ENCODE results near the gene DRD3. TPM values are rescaled to one million over a fixed set of nuclear protein-coding genes. Genes with fewer than 3 reads are reported as not detected.
A peak's percentile ranks its signal among the peaks of the same experiment; 100 is the strongest.

DRD3 gene
- total RNA-seq, 2 experiments from 2014 or later, result not detected

DNA sequence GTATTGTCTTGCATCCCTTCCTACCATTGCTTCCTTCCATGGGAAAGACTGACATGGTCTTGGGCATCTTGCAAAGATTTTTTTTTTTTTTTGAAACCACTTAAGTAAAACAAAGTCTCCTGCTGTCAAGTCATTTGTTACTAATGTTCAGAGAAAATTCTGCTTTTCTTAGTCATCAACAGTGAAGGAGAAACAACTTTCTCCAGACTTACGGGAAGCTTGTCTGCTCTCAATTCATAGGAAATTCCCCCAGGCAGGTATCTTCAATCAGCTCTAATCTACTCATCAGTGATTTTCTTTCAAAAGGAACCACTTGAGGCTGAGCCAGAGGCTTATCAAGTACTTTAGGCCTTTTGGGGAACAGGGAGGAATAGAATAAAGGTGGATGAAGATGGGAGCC, 15.9 kb upstream of the DRD3 start:
- H3K4me3 Mint-ChIP-seq, result no peak overlapping the region
- no peak overlapping the region for H3K27ac Mint-ChIP-seq
- DNase-seq (no peak), ATAC-seq (no peak)
- TF ChIP-seq, protein P1, sequence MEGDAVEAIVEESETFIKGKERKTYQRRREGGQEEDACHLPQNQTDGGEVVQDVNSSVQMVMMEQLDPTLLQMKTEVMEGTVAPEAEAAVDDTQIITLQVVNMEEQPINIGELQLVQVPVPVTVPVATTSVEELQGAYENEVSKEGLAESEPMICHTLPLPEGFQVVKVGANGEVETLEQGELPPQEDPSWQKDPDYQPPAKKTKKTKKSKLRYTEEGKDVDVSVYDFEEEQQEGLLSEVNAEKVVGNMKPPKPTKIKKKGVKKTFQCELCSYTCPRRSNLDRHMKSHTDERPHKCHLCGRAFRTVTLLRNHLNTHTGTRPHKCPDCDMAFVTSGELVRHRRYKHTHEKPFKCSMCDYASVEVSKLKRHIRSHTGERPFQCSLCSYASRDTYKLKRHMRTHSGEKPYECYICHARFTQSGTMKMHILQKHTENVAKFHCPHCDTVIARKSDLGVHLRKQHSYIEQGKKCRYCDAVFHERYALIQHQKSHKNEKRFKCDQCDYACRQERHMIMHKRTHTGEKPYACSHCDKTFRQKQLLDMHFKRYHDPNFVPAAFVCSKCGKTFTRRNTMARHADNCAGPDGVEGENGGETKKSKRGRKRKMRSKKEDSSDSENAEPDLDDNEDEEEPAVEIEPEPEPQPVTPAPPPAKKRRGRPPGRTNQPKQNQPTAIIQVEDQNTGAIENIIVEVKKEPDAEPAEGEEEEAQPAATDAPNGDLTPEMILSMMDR (IDR thresholded peaks at IDR 0.05), result no peak
- no peaks in the 10 kb centered on the region for H3K27me3 Mint-ChIP-seq
- intact Hi-C loops (cut with micrococcal nuclease), result no loop called here
- no peaks in the 10 kb centered on the region for H3K36me3 Mint-ChIP-seq (ENCODE audit: low read depth)
- H3K9me3 Mint-ChIP-seq, result no peaks in the 10 kb centered on the region
- H3K4me1 Mint-ChIP-seq (ENCODE audit: low read depth), result no peaks in the 10 kb centered on the region
- ChIA-PET POLR2A (interaction anchor here (0.7 kb wide), 1 partner anchor 926 kb away, joined by 4 read pairs; no protein-coding TSS in a partner anchor), CTCF (interaction anchor here (1.2 to 1.8 kb wide), 2 partner anchors 10 to 40 kb away, joined by 5 read pairs; no protein-coding TSS in a partner anchor)

DNA sequence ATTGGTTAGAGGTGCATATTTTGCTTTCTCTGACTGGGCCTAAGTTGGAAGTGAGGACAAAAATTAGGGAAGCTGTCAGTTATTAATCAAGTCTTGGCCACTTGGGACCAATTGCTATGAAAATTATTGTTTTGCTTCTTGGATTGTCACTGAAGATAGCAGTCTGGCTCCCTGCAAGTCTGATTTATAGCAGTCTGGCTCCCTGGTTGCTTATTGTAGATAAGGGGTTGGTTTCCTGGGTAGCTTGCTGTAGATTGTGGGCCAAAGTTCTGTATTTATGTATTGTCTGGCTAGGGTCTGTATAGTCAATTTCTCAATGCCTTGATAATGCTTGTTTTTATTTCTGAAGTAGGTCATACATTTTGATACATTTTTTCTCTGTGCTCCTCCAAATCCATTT, 13.3 kb upstream of the DRD3 start:
- Mint-ChIP-seq H3K36me3 (ENCODE audit: low read depth) (no peaks in the 10 kb centered on the region), H3K4me3 (no peak overlapping the region), H3K4me1 (ENCODE audit: low read depth) (no peaks in the 10 kb centered on the region), H3K27me3 (no peaks in the 10 kb centered on the region), H3K27ac (no peak overlapping the region), H3K9me3 (no peaks in the 10 kb centered on the region)
- TF ChIP-seq, protein P1 (IDR thresholded peaks at IDR 0.05), result no peak
- POLR2A ChIA-PET, result no interaction called here
- CTCF ChIA-PET, result interaction anchor here (1.2 to 1.3 kb wide), 2 partner anchors 14 to 192 kb away, joined by 3 read pairs; no protein-coding TSS in a partner anchor
- ATAC-seq, result no peak
- intact Hi-C loops (cut with micrococcal nuclease), result no loop called here
- no peak for DNase-seq

DNA sequence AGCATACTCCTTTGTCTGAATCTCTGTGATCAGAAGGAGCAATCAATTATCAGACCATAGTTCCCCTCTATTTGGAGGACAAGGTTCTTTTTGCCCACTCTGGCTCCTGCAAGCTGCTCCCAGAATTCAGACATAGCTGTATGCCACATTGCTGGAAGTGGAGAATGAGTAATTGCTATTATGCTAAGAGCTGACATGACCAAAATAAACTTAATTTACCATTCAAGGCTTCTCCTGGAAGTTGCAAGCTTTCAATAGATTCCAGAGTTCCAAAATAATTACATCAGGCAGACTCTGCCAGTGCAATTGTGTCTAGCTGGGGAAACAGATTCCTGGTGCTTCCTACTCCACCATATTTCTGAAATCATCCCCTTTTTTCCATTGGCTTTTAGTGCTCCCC, 7.6 kb upstream of the DRD3 start:
- H3K27ac Mint-ChIP-seq, result no peak overlapping the region
- H3K36me3 Mint-ChIP-seq (ENCODE audit: low read depth), result peaks cover 5% of the 10 kb centered on the region
- H3K9me3 Mint-ChIP-seq, result peaks cover 13% of the 10 kb centered on the region
- no peak for DNase-seq
- H3K4me1 Mint-ChIP-seq (ENCODE audit: low read depth), result no peaks in the 10 kb centered on the region
- TF ChIP-seq, protein P1 (IDR thresholded peaks at IDR 0.05), result no peak
- ATAC-seq, result no peak
- intact Hi-C loops (cut with micrococcal nuclease), result no loop called here
- POLR2A ChIA-PET, result no interaction called here
- no peaks in the 10 kb centered on the region for H3K27me3 Mint-ChIP-seq
- H3K4me3 Mint-ChIP-seq, result no peak overlapping the region
- CTCF ChIA-PET, result interaction anchor here (0.7 kb wide), 1 partner anchor 113 kb away, joined by 3 read pairs; no protein-coding TSS in a partner anchor

DNA sequence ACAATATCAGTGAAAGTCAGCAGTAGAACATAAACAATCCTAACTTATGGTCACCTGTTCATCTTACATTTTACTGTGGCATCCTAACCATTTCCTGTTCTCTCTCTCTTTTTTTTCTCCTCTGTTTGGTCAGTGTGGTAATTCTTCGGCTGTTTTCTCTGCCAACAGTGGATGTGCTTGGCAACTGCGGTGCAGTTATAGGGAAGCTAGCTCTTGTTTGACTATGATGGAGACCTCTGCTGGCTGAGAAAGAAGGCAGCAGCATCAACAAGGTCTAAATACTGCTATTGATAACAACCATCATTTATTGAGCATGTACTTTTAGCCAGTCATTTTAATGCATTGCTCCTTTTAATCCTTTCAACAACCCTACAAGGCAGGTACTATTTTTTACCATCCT, 723 bp upstream of the DRD3 start:
- CTCF ChIA-PET, result interaction anchor here (0.7 to 2.4 kb wide), 8 partner anchors 11 to 117 kb away, joined by 3 to 8 read pairs (median 4); no protein-coding TSS in a partner anchor
- POLR2A ChIA-PET, result no interaction called here
- H3K4me3 Mint-ChIP-seq, result no peak overlapping the region
- TF ChIP-seq, protein P1 (IDR thresholded peaks at IDR 0.05), result peak; percentile 32
- intact Hi-C loops (cut with micrococcal nuclease), result no loop called here
- H3K36me3 Mint-ChIP-seq (ENCODE audit: low read depth), result no peaks in the 10 kb centered on the region
- DNase-seq (peak; percentile 13), ATAC-seq (peak; percentile 56)
- no peaks in the 10 kb centered on the region for H3K27me3 Mint-ChIP-seq
- peaks cover 3% of the 10 kb centered on the region for H3K4me1 Mint-ChIP-seq (ENCODE audit: low read depth)
- no peak overlapping the region for H3K27ac Mint-ChIP-seq
- peaks cover 5% of the 10 kb centered on the region for H3K9me3 Mint-ChIP-seq

DNA sequence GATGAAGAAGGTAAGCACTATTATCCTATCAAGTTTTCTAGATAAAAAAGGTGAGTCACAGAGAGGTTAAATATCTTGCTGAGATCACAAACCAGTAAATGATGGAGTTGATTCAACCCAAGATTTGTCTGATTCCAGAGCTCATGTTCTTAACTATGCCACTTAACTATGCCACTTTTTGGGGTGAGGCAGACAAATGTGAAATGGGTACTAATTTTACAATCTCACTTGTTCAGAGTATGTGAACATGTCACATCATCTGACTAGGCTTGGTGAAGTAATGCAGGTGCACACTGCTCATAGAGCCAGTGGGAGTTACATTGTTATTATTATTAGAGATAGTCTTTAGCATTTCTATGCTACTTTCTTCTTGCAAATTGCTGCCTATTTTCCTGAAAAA, 2.0 kb downstream of the DRD3 start:
- DNase-seq, result no peak
- Mint-ChIP-seq H3K4me1 (ENCODE audit: low read depth) (peaks cover 5% of the 10 kb centered on the region), H3K27me3 (no peaks in the 10 kb centered on the region), H3K27ac (no peak overlapping the region), H3K4me3 (no peak overlapping the region), H3K36me3 (ENCODE audit: low read depth) (no peaks in the 10 kb centered on the region), H3K9me3 (no peaks in the 10 kb centered on the region)
- CTCF ChIA-PET, result interaction anchor here (0.9 kb wide), 1 partner anchor 9 kb away, joined by 3 read pairs; no protein-coding TSS in a partner anchor
- no peak for ATAC-seq
- POLR2A ChIA-PET, result no interaction called here
- intact Hi-C loops (cut with micrococcal nuclease), result no loop called here
- TF ChIP-seq, protein P1 (IDR thresholded peaks at IDR 0.05), result no peak
